ENCODE measurements around the gene DTWD2.
"Not testable (repeated sequence)": the region's sequence is repeated elsewhere in the genome, so short reads cannot be mapped to it uniquely, and the experiment has no call there.

DNA sequence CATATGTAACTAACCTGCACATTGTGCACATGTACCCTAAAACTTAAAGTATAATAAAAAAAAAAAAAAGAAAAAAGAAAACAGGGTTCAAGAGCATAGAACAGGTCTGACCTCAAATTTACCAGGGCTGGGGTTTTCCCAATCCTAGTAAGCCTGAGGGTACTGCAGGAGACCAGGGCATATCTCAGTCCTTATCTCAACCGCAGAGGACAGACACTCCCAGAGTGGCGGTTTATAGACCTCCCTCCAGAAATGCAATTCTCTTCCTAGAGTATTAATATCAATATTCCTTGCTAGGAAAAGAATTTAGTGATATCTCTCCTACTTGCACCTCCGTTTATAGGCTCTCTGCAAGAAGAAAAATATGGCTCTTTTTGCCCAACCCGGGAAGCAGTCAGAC lies 136.6 kb downstream of the DTWD2 start:
- TF ChIP-seq, protein P1, sequence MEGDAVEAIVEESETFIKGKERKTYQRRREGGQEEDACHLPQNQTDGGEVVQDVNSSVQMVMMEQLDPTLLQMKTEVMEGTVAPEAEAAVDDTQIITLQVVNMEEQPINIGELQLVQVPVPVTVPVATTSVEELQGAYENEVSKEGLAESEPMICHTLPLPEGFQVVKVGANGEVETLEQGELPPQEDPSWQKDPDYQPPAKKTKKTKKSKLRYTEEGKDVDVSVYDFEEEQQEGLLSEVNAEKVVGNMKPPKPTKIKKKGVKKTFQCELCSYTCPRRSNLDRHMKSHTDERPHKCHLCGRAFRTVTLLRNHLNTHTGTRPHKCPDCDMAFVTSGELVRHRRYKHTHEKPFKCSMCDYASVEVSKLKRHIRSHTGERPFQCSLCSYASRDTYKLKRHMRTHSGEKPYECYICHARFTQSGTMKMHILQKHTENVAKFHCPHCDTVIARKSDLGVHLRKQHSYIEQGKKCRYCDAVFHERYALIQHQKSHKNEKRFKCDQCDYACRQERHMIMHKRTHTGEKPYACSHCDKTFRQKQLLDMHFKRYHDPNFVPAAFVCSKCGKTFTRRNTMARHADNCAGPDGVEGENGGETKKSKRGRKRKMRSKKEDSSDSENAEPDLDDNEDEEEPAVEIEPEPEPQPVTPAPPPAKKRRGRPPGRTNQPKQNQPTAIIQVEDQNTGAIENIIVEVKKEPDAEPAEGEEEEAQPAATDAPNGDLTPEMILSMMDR (IDR thresholded peaks at IDR 0.05; ENCODE audit: low read length) = not testable (repeated sequence)
- TF ChIP-seq EZH2 (optimal IDR thresholded peaks at IDR 0.05; ENCODE audit: low read depth, low read length) = not testable (repeated sequence)

All from MM.1S (cell line).